GM23338 (cell line): ENCODE data around the gene POLDIP3. TPM values are rescaled to one million over a fixed set of nuclear protein-coding genes. Genes with fewer than 3 reads are reported as not detected.
A peak's percentile ranks its signal among the peaks of the same experiment; 100 is the strongest.

Source experiments
- ATAC-seq: fragments of 200-7000 bp; cut with Tn5 transposase; 3 replicates; pipeline ENCODE4 v1.9.1; 2020
- DNase-seq: peaks from one replicate; pipeline ENCODE4 v3.0.0-alpha.2; 2015; ENCODE audit warnings: low spot score
- H2AFZ ChIP-seq: fragments of 200-600 bp; sonication (generic); 2 replicates; pipeline ENCODE4 v1.8.0; 2016; ENCODE audit warnings: antibody characterized with exemption, mild to moderate bottlenecking, moderate library complexity
- H3F3A ChIP-seq: fragments of 200-600 bp; sonication (generic); replicated peaks from 2 replicates; pipeline ENCODE4 v1.8.0; 2017; ENCODE audit warnings: antibody characterized with exemption, mixed run types, low read depth
- H3K27ac ChIP-seq: fragments of 200-600 bp; sonication (generic); 2 replicates; pipeline ENCODE4 v1.6.1; 2016; ENCODE audit warnings: low read depth
- H3K27me3 ChIP-seq: fragments of 200-600 bp; sonication (generic); 2 replicates; pipeline ENCODE4 v1.8.0; 2016; ENCODE audit warnings: mild to moderate bottlenecking, mixed run types, moderate library complexity; ENCODE audit not compliant: insufficient read depth
- H3K36me3 ChIP-seq: fragments of 200-600 bp; sonication (generic); 2 replicates; pipeline ENCODE4 v1.8.0; 2016; ENCODE audit warnings: mild to moderate bottlenecking; ENCODE audit not compliant: insufficient read depth
- H3K4me1 ChIP-seq: fragments of 200-600 bp; sonication (generic); 2 replicates; pipeline ENCODE4 v1.8.0; 2016; ENCODE audit warnings: mild to moderate bottlenecking, moderate library complexity; ENCODE audit not compliant: insufficient read depth
- H3K4me2 ChIP-seq: fragments of 200-600 bp; sonication (generic); 2 replicates; pipeline ENCODE4 v1.7.1; 2017; ENCODE audit warnings: mixed run types
- H3K4me3 ChIP-seq: fragments of 200-600 bp; sonication (generic); 2 replicates; pipeline ENCODE4 v1.6.1; 2016; ENCODE audit warnings: mixed run types
- H3K79me2 ChIP-seq: fragments of 200-600 bp; sonication (generic); replicated peaks from 2 replicates; pipeline ENCODE4 v1.8.0; 2017; ENCODE audit warnings: mild to moderate bottlenecking; ENCODE audit not compliant: insufficient read depth
- H3K9me2 ChIP-seq: fragments of 200-600 bp; sonication (generic); 2 replicates; pipeline ENCODE4 v1.8.0; 2017; ENCODE audit not compliant: insufficient read depth
- H4K20me1 ChIP-seq: fragments of 200-600 bp; sonication (generic); replicated peaks from 2 replicates; pipeline ENCODE4 v1.8.0; 2017; ENCODE audit warnings: mild to moderate bottlenecking; ENCODE audit not compliant: insufficient read depth
- H3K27ac Mint-ChIP-seq: 2 replicates; pipeline ENCODE4 v1.8.0; 2020; ENCODE audit warnings: inconsistent platforms, mild to moderate bottlenecking, moderate library complexity, mixed read lengths
- H3K27me3 Mint-ChIP-seq: 3 replicates; pipeline ENCODE4 v1.8.0; 2022; ENCODE audit warnings: low read depth, mild to moderate bottlenecking, moderate library complexity, mixed read lengths, inconsistent platforms; ENCODE audit not compliant: insufficient read depth, poor library complexity
- H3K36me3 Mint-ChIP-seq: 3 replicates; pipeline ENCODE4 v1.8.0; 2021; ENCODE audit warnings: low read depth, mild to moderate bottlenecking, inconsistent platforms, moderate library complexity, mixed read lengths
- H3K4me1 Mint-ChIP-seq: 3 replicates; pipeline ENCODE4 v1.8.0; 2020; ENCODE audit warnings: mild to moderate bottlenecking, inconsistent platforms, mixed read lengths
- H3K4me3 Mint-ChIP-seq: 3 replicates; pipeline ENCODE4 v1.8.0; 2021; ENCODE audit warnings: moderate library complexity, mild to moderate bottlenecking, inconsistent platforms, mixed read lengths
- H3K9me3 Mint-ChIP-seq: 3 replicates; pipeline ENCODE4 v1.8.0; 2020; ENCODE audit warnings: moderate library complexity, mild to moderate bottlenecking, inconsistent platforms, mixed read lengths
- CREB1 ChIP-seq: fragments of 250-450 bp; sonication (Bioruptor Pico); IDR thresholded peaks from 2 replicates; pipeline ENCODE4 v1.5.0; 2020; ENCODE audit warnings: low read depth, mild to moderate bottlenecking, moderate library complexity
- EZH2 ChIP-seq: fragments of 200-600 bp; sonication (generic); IDR thresholded peaks from one replicate; pipeline ENCODE4 v1.8.0; 2017; ENCODE audit warnings: antibody characterized with exemption, mild to moderate bottlenecking, low read depth; ENCODE audit not compliant: unreplicated experiment
- EZH2phosphoT487 ChIP-seq: fragments of 200-600 bp; sonication (generic); IDR thresholded peaks from one replicate; pipeline ENCODE4 v1.8.1; 2018; ENCODE audit warnings: antibody characterized with exemption; ENCODE audit not compliant: unreplicated experiment
- JUNB ChIP-seq: IDR thresholded peaks from one replicate; pipeline ENCODE4 v1.6.1; 2016; ENCODE audit warnings: antibody characterized with exemption; ENCODE audit not compliant: unreplicated experiment
- NANOG ChIP-seq: IDR thresholded peaks from 2 replicates; pipeline ENCODE4 v1.6.1; 2016; ENCODE audit warnings: antibody characterized with exemption, borderline replicate concordance
- POLR2AphosphoS5 ChIP-seq: IDR thresholded peaks from 2 replicates; pipeline ENCODE4 v1.6.1; 2016; ENCODE audit warnings: antibody characterized with exemption, low read depth
- STAT1 ChIP-seq: IDR thresholded peaks from one replicate; pipeline ENCODE4 v1.6.1; 2016; ENCODE audit warnings: antibody characterized with exemption; ENCODE audit not compliant: unreplicated experiment
- ZNF114 ChIP-seq: fragments of 250-450 bp; sonication (Bioruptor Pico); IDR thresholded peaks from 2 replicates; pipeline ENCODE4 v1.5.0; 2020; ENCODE audit warnings: mild to moderate bottlenecking, moderate library complexity
- ZNF331 ChIP-seq: fragments of 250-450 bp; sonication (Bioruptor Pico); IDR thresholded peaks from 2 replicates; pipeline ENCODE4 v1.5.0; 2020; ENCODE audit warnings: low read depth, mild to moderate bottlenecking, moderate library complexity
- polyA plus RNA-seq: library from polyadenylated mRNA; unstranded; fragments of >200 nt; fragmentation: Nextera tagmentation; extraction: Ambion mirVana; gene quantifications from 2 replicates; pipeline ENCODE4 v1.2.1, GENCODE V29; 2016
- total RNA-seq: library from RNA; depleted of rRNA; stranded (reverse); fragments of >200 nt; shearing (Covaris generic); gene quantifications from 2 replicates; pipeline ENCODE4 v1.2.3, GENCODE V29; 2014
- TF ChIP-seq, protein P1 (sequence below): IDR thresholded peaks from 2 replicates; pipeline ENCODE4 v1.6.1; 2016; ENCODE audit warnings: antibody characterized with exemption
- TF ChIP-seq, protein P2 (sequence below), 2 experiments: fragments of 200-600 bp in 1 of 2; sonication (generic) in 1 of 2; conservative IDR thresholded peaks; 2 replicates each; pipeline versions ENCODE4 v1.5.1 to v1.6.1; 2016 to 2017; ENCODE audit warnings: antibody characterized with exemption in 2 of 2, low read depth in 2 of 2, mild to moderate bottlenecking in 2 of 2, moderate library complexity in 1 of 2
- TF ChIP-seq, protein P3 (sequence below): IDR thresholded peaks from one replicate; pipeline ENCODE4 v1.6.1; 2018; ENCODE audit warnings: antibody characterized with exemption; ENCODE audit not compliant: unreplicated experiment
- TF ChIP-seq, protein P4 (sequence below): fragments of 250-450 bp; sonication (Bioruptor Pico); IDR thresholded peaks from 2 replicates; pipeline ENCODE4 v1.5.0; 2020; ENCODE audit warnings: mild to moderate bottlenecking, moderate library complexity

Gene POLDIP3
- total and polyA plus RNA-seq, 2 experiments from 2014 or later, result 38.2 to 54.3 TPM

GRCh38 chr22:42646569-42647525, 32.2 kb upstream of the POLDIP3 start:
- Histone ChIP-seq H3K4me2 (no peak overlapping the region), H3K9me2 (no peaks in the 10 kb centered on the region), H3K4me1 (peaks cover 13% of the 10 kb centered on the region), H3K27me3 (no peaks in the 10 kb centered on the region), H2AFZ (no peak overlapping the region), H3F3A (no peaks in the 10 kb centered on the region), H3K27ac (no peak overlapping the region), H3K79me2 (peaks cover 42% of the 10 kb centered on the region), H3K36me3 (no peaks in the 10 kb centered on the region), H3K4me3 (no peak overlapping the region), H4K20me1 (peaks cover 9% of the 10 kb centered on the region)
- Mint-ChIP-seq H3K27me3 (peaks cover 22% of the 10 kb centered on the region), H3K4me1 (peaks cover 25% of the 10 kb centered on the region), H3K9me3 (no peaks in the 10 kb centered on the region), H3K36me3 (no peaks in the 10 kb centered on the region), H3K4me3 (peak overlapping the region; percentile 93; the same call in 1 of the 3 replicates), H3K27ac (no peak overlapping the region)
- no peak for ATAC-seq
- no peak for TF ChIP-seq EZH2phosphoT487
- TF ChIP-seq EZH2, result no peak
- no peak for TF ChIP-seq STAT1
- TF ChIP-seq, protein P1, sequence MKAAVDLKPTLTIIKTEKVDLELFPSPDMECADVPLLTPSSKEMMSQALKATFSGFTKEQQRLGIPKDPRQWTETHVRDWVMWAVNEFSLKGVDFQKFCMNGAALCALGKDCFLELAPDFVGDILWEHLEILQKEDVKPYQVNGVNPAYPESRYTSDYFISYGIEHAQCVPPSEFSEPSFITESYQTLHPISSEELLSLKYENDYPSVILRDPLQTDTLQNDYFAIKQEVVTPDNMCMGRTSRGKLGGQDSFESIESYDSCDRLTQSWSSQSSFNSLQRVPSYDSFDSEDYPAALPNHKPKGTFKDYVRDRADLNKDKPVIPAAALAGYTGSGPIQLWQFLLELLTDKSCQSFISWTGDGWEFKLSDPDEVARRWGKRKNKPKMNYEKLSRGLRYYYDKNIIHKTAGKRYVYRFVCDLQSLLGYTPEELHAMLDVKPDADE, result no peak
- TF ChIP-seq ZNF331, result no peak
- TF ChIP-seq, protein P2, sequence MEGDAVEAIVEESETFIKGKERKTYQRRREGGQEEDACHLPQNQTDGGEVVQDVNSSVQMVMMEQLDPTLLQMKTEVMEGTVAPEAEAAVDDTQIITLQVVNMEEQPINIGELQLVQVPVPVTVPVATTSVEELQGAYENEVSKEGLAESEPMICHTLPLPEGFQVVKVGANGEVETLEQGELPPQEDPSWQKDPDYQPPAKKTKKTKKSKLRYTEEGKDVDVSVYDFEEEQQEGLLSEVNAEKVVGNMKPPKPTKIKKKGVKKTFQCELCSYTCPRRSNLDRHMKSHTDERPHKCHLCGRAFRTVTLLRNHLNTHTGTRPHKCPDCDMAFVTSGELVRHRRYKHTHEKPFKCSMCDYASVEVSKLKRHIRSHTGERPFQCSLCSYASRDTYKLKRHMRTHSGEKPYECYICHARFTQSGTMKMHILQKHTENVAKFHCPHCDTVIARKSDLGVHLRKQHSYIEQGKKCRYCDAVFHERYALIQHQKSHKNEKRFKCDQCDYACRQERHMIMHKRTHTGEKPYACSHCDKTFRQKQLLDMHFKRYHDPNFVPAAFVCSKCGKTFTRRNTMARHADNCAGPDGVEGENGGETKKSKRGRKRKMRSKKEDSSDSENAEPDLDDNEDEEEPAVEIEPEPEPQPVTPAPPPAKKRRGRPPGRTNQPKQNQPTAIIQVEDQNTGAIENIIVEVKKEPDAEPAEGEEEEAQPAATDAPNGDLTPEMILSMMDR (conservative IDR thresholded peaks at IDR 0.05; ENCODE audit: low read depth in 2 of 2), result no peak
- TF ChIP-seq, protein P3, sequence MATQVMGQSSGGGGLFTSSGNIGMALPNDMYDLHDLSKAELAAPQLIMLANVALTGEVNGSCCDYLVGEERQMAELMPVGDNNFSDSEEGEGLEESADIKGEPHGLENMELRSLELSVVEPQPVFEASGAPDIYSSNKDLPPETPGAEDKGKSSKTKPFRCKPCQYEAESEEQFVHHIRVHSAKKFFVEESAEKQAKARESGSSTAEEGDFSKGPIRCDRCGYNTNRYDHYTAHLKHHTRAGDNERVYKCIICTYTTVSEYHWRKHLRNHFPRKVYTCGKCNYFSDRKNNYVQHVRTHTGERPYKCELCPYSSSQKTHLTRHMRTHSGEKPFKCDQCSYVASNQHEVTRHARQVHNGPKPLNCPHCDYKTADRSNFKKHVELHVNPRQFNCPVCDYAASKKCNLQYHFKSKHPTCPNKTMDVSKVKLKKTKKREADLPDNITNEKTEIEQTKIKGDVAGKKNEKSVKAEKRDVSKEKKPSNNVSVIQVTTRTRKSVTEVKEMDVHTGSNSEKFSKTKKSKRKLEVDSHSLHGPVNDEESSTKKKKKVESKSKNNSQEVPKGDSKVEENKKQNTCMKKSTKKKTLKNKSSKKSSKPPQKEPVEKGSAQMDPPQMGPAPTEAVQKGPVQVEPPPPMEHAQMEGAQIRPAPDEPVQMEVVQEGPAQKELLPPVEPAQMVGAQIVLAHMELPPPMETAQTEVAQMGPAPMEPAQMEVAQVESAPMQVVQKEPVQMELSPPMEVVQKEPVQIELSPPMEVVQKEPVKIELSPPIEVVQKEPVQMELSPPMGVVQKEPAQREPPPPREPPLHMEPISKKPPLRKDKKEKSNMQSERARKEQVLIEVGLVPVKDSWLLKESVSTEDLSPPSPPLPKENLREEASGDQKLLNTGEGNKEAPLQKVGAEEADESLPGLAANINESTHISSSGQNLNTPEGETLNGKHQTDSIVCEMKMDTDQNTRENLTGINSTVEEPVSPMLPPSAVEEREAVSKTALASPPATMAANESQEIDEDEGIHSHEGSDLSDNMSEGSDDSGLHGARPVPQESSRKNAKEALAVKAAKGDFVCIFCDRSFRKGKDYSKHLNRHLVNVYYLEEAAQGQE, result no peak
- no peak for TF ChIP-seq POLR2AphosphoS5
- TF ChIP-seq, protein P4, sequence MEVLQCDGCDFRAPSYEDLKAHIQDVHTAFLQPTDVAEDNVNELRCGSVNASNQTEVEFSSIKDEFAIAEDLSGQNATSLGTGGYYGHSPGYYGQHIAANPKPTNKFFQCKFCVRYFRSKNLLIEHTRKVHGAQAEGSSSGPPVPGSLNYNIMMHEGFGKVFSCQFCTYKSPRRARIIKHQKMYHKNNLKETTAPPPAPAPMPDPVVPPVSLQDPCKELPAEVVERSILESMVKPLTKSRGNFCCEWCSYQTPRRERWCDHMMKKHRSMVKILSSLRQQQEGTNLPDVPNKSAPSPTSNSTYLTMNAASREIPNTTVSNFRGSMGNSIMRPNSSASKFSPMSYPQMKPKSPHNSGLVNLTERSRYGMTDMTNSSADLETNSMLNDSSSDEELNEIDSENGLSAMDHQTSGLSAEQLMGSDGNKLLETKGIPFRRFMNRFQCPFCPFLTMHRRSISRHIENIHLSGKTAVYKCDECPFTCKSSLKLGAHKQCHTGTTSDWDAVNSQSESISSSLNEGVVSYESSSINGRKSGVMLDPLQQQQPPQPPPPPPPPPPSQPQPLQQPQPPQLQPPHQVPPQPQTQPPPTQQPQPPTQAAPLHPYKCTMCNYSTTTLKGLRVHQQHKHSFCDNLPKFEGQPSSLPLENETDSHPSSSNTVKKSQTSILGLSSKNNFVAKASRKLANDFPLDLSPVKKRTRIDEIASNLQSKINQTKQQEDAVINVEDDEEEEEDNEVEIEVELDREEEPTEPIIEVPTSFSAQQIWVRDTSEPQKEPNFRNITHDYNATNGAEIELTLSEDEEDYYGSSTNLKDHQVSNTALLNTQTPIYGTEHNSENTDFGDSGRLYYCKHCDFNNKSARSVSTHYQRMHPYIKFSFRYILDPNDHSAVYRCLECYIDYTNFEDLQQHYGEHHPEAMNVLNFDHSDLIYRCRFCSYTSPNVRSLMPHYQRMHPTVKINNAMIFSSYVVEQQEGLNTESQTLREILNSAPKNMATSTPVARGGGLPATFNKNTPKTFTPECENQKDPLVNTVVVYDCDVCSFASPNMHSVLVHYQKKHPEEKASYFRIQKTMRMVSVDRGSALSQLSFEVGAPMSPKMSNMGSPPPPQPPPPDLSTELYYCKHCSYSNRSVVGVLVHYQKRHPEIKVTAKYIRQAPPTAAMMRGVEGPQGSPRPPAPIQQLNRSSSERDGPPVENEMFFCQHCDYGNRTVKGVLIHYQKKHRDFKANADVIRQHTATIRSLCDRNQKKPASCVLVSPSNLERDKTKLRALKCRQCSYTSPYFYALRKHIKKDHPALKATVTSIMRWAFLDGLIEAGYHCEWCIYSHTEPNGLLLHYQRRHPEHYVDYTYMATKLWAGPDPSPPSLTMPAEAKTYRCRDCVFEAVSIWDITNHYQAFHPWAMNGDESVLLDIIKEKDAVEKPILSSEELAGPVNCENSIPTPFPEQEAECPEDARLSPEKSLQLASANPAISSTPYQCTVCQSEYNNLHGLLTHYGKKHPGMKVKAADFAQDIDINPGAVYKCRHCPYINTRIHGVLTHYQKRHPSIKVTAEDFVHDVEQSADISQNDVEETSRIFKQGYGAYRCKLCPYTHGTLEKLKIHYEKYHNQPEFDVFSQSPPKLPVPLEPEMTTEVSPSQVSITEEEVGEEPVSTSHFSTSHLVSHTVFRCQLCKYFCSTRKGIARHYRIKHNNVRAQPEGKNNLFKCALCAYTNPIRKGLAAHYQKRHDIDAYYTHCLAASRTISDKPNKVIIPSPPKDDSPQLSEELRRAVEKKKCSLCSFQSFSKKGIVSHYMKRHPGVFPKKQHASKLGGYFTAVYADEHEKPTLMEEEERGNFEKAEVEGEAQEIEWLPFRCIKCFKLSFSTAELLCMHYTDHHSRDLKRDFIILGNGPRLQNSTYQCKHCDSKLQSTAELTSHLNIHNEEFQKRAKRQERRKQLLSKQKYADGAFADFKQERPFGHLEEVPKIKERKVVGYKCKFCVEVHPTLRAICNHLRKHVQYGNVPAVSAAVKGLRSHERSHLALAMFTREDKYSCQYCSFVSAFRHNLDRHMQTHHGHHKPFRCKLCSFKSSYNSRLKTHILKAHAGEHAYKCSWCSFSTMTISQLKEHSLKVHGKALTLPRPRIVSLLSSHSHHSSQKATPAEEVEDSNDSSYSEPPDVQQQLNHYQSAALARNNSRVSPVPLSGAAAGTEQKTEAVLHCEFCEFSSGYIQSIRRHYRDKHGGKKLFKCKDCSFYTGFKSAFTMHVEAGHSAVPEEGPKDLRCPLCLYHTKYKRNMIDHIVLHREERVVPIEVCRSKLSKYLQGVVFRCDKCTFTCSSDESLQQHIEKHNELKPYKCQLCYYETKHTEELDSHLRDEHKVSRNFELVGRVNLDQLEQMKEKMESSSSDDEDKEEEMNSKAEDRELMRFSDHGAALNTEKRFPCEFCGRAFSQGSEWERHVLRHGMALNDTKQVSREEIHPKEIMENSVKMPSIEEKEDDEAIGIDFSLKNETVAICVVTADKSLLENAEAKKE (CRISPR knock-in tag), result no peak
- TF ChIP-seq NANOG, result no peak
- TF ChIP-seq JUNB, result no peak
- TF ChIP-seq CREB1, result no peak
- no peak for TF ChIP-seq ZNF114
- no peak for DNase-seq
